Mucosa of descending colon (tissue), 3 donors: ENCODE measurements around the gene SPATA18. TPM values are rescaled to one million over a fixed set of nuclear protein-coding genes. Genes with fewer than 3 reads are reported as not detected.

Experiments
- ATAC-seq: fragments of 200-7000 bp; cut with Tn5 transposase; one replicate; pipeline ENCODE4 v1.9.1; 2020; ENCODE audit warnings: mild to moderate bottlenecking, moderate library complexity
- DNase-seq, 3 donors: peaks; one replicate each; pipeline ENCODE4 v3.0.0-alpha.2; 2020
- H3K36me3 ChIP-seq: fragments of 200-600 bp; one replicate; pipeline ENCODE4 v1.8.0; 2021; ENCODE audit warnings: low read depth, mild to moderate bottlenecking
- H3K4me1 ChIP-seq: fragments of 200-600 bp; one replicate; pipeline ENCODE4 v1.8.0; 2021; ENCODE audit warnings: low read depth, mild to moderate bottlenecking
- H3K4me3 ChIP-seq: fragments of 200-600 bp; one replicate; pipeline ENCODE4 v1.8.0; 2021; ENCODE audit warnings: mild to moderate bottlenecking
- H3K9me3 ChIP-seq: fragments of 200-600 bp; one replicate; pipeline ENCODE4 v1.8.0; 2021; ENCODE audit warnings: mild to moderate bottlenecking
- CTCF ChIP-seq: fragments of 200-600 bp; IDR thresholded peaks from one replicate; pipeline ENCODE4 v1.8.0; 2022; ENCODE audit warnings: antibody characterized with exemption, mild to moderate bottlenecking
- intact Hi-C, 2 donors: fragments of 100-400 bp; cut with DNase I in 1 of 2; cut with micrococcal nuclease in 1 of 2; formaldehyde crosslinking; loops; one replicate each; pipeline versions ENCODE4 v1.11.0 to v1.11.1; 2022; cut with DNase I, micrococcal nuclease
- total RNA-seq, 3 donors: library from RNA; stranded (reverse); fragmentation: NEBNext Ultra II Directional in 2 of 3; extraction: Animal tissue kit (Norgen Biotek cat#: 25700) in 2 of 3; gene quantifications; one replicate each; pipeline versions ENCODE4 v1.2.1 to v1.2.4, GENCODE V29; 2021 to 2023
- donor health status: DM: no; HTN: no; CAD: no; lungs with moderate emphysema.
- donor health status: DM: no; HTN: no; CAD: no.
- donor health status: DM: no; HTN: yes; CAD: no.

The SPATA18 gene
- total RNA-seq, 3 donors from 2014 or later, result 8.4 to 15.5 (median 8.7) TPM

GRCh38 chr4:52037689-52038102, 13.4 kb upstream of the SPATA18 start:
- DNase-seq (peak in 1 of 3 donors; percentile 59), ATAC-seq (peak; percentile 53)
- no peak for TF ChIP-seq CTCF
- Histone ChIP-seq H3K9me3 (no peaks in the 10 kb centered on the region), H3K36me3 (no peaks in the 10 kb centered on the region), H3K4me1 (peaks cover 3% of the 10 kb centered on the region), H3K4me3 (peak overlapping the region; percentile 75)
- intact Hi-C loops, result loop anchor here in 1 of 2 donors (10.0 kb wide), 1 partner anchor 193 kb away; the partner anchor contains the start of gene DCUN1D4

GRCh38 chr4:52038103-52038912, 12.8 kb upstream of the SPATA18 start, which contains the start of gene SGCB:
Gene SGCB, minus strand, starts transcription at chr4:52038299. Its CDS starts 40 bp downstream, at chr4:52038259.
- Histone ChIP-seq H3K4me1 (peaks cover 3% of the 10 kb centered on the region), H3K4me3 (peak within 1 kb of the TSS; percentile 75), H3K9me3 (no peaks in the 10 kb centered on the region), H3K36me3 (no peaks in the 10 kb centered on the region)
- no peak for TF ChIP-seq CTCF
- intact Hi-C loops, result loop anchor here in 1 of 2 donors (10.0 kb wide), 1 partner anchor 194 kb away; the partner anchor contains the start of gene DCUN1D4
- ATAC-seq, result peak; percentile 92
- DNase-seq, result peak; percentile 72 to 85 (median 78)

- H3K4me1 ChIP-seq, result peaks cover 2% of the 10 kb centered on the region
- DNase-seq (no peak), ATAC-seq (no peak)
- H3K4me3 ChIP-seq, result no peak overlapping the region
- no peaks in the 10 kb centered on the region for H3K9me3 ChIP-seq
- intact Hi-C loops, result no loop called here
- TF ChIP-seq CTCF, result no peak
- H3K36me3 ChIP-seq, result no peaks in the 10 kb centered on the region
These were observed 6.1 kb upstream of the SPATA18 start for GRCh38 chr4:52045028-52045427.

- no peaks in the 10 kb centered on the region for H3K9me3 ChIP-seq
- TF ChIP-seq CTCF, result no peak
- no peak for DNase-seq
- H3K4me3 ChIP-seq, result no peak overlapping the region
- no peaks in the 10 kb centered on the region for H3K36me3 ChIP-seq
- no peak for ATAC-seq
- intact Hi-C loops, result no loop called here
- peaks cover 11% of the 10 kb centered on the region for H3K4me1 ChIP-seq
These were observed 1.8 kb upstream of the SPATA18 start for GRCh38 chr4:52049266-52049665.

- peak overlapping the region; percentile 33 for H3K4me3 ChIP-seq
- peaks cover 11% of the 10 kb centered on the region for H3K4me1 ChIP-seq
- ATAC-seq (peak; percentile 96), DNase-seq (peak; percentile 82 to 85 (median 83))
- intact Hi-C loops, result no loop called here
- H3K36me3 ChIP-seq, result no peaks in the 10 kb centered on the region
- H3K9me3 ChIP-seq, result no peaks in the 10 kb centered on the region
- no peak for TF ChIP-seq CTCF
These were observed 741 bp downstream of the SPATA18 start for GRCh38 chr4:52051615-52052474.
